HG02763 (cell line): ENCODE measurements around the gene ILDR1.

ENCODE experiments used
- ATAC-seq: cut with Tn5 transposase; IDR thresholded peaks from one replicate; pipeline ENCODE4 v1.9.1; 2021; ENCODE audit warnings: mild to moderate bottlenecking, moderate library complexity; ENCODE audit not compliant: unreplicated experiment

The ILDR1 gene

DNA sequence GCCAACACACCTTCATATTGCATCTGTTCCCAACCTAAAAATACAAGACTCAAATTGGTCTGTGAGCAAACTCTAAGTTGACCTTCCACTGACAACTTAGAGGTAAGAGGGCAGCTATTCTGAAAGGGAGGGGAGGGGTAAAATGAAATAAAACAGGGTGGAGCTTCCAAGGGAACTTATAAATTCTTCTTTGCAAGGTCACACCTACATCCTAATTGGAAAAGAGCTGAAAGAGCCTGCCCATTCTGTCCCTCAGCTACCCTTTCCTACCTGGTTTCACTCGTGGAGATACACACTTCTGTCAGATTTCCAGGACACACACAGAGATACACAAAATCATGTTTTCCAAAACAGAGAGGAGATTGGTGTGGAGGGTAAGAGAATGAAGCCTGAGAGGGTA is 1.0 kb downstream of the ILDR1 start:
- ATAC-seq = no peak

DNA sequence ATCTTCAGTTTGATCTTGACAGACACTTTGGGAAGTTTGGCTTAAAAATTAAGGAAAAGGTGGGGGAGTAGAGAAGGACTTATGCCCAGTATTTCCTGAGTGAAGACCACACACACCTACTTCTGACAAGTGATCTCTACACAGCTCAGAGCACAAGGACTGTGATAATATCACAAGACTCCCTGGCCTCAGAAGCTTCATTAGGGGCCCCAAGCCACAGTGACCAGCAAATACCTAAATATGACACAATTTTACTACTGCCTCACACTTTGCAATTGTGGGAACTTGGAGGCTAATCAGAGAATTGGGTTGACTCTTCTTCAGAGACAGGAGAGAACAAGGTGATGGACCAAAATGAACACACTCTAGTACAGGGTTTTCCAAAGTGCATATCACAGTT is 2.6 kb downstream of the ILDR1 start:
- ATAC-seq = no peak

DNA sequence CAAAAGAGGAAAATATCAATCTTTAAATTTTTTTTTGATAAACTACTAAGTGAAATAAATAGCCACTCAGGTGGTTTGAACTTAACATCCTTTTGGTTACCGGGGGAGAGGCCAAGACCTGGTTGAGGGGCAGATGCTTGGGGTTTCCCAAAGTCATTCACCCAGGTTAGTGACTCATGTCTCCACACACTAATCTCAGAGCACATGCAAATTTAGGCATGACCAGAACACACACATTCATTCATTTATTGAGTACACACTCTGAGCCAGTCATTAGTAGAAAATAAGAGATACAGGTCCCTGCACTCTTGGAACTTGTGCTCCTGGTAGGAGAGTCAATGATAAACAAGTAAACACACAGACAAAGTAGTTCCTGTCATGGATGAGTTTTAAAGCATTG is 7.3 kb downstream of the ILDR1 start:
- ATAC-seq = peak; percentile 87

DNA sequence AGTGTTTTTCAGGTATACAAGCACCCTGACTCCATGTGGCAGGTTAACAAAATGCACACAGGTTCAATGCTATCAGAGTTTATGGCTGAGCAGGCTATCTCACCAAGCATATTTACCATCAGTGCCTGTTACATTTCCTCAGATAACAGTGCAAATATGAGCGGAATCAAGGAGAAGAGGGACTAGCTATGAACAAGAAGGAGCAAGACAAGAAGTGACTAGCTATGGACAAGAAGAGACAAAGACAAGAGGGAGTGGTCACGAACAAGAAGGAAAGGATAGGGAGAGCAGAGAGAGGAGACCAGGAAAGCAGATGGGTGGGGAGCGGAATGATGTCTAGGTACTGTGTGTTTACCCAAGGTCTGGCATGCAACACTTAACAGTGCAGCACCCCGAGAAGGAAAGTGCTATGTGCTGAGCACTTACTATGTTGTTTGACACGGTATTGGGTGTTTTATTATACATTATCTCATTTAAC is 8.6 kb downstream of the ILDR1 start:
- ATAC-seq = no peak

DNA sequence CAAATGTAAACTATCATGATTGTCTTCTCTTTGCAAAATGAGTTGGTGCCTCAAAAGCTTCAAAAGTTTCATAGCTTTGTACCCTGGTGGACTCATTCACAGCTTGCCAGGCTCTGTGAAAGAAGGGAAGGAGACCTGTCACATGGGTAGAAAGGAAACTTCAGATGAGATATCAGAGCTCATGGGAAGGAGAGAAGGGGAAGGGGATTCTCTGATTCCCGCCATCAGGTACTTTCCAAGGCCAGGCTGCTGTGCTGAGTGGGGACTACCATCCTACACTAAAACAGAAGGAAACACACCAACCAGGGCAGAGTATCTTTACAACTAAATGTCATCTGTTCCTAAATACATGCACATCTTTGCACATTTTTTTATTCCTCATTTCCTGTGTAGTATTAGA is 9.2 kb downstream of the ILDR1 start:
- ATAC-seq = no peak

DNA sequence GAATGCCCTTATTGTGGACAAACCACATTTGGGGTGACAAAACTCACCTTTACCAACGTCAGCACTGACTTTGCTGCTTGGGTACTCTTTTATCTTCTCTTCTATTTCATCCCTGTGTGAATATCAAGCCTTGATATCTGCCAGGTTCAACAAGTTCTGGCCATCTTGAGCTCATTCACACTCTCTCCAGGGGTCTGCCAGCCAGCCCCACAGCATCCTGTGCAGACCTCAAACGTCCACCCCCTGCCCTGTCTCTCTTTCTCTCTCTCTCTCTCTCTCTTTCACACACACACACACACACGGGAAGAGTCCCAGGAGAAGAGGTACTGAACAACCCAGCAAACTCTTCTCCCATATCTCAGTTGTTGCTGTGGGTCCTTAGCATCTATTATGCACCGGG is 10.7 kb downstream of the ILDR1 start:
- no peak for ATAC-seq

DNA sequence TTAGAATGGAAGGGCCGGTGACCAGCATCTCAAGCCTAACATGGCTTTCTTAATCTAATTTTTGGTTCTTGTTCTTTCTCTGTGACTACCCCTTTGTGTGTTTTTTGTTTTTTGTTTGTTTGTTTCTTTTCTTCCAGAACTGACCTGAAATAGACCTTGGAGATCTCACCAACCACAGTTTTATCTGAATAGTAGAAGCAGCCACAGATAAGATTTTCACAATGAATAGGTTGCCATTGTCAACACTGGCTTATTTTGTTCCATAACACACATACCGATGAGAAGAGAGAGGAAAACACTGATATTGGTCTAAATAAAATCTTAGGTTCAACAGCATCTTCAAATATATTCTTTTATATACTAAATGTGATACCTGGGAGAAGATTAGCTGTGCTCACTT is 11.5 kb downstream of the ILDR1 start:
- ATAC-seq = no peak

DNA sequence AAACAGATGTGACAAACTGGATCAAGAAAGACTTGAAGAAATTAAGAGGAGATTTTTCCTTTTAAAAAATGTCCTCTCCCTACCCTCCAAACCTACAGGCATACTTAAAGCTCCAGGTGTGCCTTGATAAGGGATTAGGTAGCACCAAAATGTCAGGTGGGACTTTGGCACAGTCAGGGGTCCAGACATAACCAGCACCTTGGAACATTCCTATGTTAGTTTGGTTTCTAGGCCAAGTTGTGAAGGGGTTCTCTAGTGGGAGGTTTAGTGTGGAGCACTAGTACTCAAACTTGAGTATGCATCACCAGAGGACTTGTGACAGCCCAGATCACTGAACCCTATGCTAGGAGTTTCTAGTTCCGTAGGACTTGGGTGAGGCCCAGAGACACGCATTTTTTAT is 13.9 kb downstream of the ILDR1 start:
- ATAC-seq = no peak

DNA sequence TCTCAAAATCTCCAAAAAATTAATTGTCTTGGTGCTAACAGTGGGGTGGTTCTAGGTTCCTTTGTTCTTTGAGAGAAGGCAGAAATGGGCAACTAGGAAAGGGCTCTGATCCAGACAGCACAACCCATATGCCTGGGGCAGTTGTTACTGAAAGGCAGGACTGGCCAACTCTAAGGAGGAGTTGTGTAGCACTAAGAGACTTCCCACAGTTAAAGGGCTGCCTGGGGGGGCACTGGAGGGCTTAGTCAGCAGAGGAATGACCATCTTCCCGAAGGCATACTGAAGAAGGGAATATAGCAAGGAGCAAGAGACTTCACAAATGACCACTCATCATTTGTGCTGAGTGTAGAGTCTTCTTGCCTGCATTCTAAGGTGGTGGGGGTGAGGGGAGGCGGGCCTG is 15.8 kb downstream of the ILDR1 start:
- ATAC-seq = no peak

DNA sequence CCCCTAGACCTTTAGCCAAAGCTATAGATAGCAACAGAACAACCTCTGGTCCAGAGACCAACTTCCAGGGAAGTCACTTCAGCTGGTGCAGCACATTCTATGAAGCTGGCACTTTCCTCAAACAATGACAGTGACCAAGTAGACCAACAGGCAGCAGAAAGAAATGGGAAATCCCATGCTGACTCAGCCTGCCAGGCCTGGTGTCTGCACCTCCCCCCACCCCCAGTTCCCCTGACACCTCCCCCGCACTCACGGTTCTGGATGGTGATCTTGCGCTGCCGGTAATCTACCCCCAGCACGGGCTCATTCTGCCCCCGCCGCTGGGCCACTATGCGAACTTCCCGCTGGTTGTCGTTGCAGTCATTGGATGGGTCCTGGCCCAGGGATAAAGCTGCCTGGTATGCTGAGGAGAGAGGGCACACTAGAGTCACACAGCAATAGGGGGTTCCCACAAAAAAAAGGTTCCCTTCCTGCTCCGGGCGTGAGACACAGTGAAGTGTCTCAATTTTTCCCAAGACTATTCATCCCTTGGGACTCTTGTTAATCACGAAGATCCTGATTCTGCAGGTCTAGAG is 17.0 kb downstream of the ILDR1 start:
- peak; percentile 41 for ATAC-seq

DNA sequence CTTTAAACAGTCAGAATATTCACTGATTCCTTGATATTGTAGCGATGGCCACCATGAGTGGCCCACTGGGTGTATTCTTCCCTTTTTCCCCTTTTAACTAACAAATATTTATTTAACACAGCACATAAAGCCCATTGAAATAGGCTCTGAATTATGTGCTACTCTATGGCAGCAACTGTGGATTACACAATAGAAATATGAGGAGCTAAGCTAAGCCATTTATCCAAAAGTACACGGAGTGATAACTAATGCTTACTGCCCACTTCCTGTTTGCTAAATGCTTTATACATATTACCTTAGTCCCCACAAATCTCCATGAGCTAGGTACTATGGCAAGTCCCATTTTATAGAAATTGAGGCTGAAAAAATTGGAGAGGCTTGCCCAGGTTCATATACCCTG is 17.9 kb downstream of the ILDR1 start:
- no peak for ATAC-seq

DNA sequence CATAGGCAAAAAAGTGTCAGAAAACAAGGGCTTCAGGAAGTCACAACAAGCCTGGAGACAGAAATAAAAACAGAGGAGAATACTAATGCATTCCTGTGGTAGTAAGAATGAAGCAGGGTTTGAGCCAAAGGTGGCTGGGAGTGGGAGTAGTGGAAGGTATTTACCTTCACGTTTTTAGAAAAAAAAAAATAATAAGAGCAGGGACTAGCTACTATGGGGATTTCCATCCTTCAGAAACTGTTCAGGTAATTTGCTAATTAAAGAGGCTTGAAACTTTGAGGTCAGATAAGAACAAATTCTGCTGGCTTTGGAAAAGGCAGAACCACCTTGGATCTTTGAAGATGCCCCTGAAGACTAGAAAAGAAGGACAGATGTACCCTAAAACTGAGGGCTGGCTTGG is 18.4 kb downstream of the ILDR1 start:
- ATAC-seq = no peak

DNA sequence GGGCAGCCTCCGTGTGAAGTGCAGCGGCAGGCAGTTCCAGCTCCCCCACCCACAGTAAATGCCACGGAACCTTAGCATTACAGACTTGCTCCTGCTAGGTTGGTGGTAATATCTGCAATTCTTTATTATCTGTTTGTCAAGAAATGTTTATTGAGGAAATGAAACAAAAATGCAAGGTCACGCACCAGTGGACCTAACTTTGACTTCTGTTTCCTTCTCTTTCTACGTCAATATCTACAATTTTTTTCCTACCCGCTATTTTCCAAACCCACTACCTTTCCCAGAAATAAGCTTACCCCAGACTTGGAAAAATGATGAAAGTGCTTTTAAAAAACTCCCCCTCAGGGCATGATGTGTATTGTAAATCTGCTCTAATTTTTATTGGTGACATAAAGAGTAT is 18.9 kb downstream of the ILDR1 start:
- ATAC-seq = no peak

DNA sequence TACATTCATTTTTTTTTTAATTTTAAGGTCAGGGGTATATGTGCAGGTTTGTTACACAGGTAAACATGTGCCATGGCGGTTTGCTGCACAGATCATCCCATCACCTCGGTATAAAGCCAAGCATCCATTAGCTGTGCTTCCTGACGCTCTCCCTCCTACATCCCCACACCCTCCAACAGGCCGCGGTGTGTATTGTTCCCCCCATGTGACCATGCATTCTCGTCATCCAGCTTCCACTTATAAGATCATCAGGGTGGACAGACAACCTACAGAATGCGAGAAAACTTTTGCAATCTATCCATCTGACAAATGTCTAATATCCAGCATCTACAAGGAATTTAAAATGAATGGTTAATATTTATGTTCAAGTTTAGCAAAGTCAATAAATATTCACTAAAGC is 19.4 kb downstream of the ILDR1 start:
- ATAC-seq = no peak

DNA sequence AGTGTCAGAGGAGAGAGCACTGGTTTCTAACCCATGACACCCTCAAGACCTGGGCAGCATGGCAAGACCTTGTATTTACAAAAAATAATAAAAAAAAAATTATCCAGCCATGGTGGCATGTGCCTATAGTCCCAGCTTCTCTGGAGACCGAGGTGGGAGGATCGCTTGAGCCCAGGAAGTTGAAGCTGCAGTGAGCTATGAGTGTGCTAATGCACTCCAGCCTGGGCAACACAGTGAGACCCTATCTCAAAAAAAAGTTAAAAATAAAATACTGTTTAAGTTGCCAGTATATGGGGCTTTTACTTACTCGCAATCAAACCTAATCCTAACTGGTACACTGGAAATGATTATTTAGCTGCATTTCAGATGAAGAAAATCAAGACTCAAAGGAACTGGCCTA is 20.2 kb downstream of the ILDR1 start:
- ATAC-seq = no peak

DNA sequence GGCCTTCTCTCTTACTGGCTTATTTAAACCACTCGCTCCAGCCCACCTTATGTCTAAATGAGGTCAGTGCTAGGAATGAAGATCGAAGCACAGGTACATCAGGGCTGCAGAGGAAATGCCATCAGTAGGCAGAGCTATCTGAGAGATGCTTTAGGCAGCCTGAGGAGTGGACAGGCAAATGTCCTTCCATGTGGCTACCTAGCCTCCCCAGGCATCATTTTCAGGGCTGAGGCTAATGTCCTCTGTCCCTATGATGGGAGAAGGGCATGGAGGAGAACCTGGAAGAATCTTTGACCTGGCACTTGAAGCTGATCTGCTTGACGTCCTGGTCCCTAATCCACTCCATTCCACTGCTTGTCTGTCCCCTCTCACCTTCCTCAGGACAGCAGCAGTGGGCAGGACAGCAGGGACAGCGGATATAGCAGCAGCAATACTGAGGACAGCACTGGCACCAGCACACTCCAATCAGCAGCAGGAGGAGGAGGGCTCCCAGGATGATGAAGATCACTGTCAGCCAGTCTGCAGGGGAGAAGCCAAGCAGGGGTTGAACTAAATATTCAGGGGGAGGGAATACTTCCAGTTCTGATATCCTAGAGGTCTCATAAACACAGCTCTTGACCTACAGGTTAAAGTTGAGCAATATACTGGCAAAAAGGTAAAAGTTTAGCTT is 21.0 kb downstream of the ILDR1 start:
- no peak for ATAC-seq

DNA sequence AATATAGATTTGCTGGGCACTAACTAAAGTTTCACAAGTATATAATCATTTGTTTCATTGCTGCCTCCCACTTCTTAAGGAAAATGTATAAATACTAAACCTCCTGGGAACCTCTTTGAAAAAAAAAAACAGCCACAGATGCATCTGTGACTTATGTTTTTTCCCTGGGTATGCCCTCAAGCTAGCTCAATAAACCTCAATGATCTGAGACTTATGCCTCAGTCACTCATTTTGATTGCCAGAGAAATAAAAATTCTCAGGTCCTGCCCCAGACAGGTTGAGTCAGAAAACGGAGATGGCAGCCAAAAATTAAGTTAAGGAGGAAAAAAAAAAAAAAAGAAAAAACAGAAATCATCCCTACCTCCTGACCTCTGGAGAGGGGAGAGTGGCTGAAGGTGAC is 22.1 kb downstream of the ILDR1 start:
- no peak for ATAC-seq

DNA sequence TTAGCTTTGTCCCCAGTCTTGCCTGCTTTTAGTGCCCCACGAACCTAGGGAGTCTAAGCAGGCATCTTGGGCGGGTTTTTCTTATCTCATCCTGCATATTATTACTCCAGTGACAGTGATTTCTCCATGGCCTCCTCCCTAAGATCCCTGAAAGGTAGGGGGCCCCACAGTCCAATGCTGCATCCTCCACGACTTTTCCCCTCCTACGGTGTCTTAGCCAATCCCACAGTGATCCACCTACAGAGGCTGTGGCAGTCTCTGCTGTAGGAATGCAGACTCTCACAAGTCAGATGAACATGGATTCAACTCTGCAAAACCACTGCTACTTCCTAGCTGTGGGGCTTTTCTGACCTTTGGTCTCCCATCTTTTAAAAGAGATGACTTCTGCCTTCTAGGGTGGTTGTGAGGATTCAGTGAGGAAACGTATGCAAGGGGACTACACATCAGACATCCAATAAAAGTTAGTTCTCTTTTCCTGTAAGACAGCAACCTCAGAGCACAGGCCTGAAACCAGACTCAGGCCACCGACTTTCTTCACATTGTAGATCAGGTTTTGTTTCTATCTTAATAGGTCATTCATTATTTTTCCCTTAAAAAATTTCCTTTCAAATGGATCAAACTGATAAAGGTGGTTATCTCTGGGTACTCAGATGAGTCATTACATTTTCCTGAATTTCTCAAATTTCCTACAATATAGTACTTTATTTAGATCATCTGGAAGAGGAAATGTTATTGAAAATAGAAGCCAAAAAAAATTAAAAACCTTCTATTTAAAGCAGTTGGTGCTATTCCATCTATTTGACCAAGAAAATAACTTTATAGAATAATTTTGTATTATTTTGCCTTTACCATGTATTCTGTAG is 23.2 kb downstream of the ILDR1 start:
- ATAC-seq = no peak

DNA sequence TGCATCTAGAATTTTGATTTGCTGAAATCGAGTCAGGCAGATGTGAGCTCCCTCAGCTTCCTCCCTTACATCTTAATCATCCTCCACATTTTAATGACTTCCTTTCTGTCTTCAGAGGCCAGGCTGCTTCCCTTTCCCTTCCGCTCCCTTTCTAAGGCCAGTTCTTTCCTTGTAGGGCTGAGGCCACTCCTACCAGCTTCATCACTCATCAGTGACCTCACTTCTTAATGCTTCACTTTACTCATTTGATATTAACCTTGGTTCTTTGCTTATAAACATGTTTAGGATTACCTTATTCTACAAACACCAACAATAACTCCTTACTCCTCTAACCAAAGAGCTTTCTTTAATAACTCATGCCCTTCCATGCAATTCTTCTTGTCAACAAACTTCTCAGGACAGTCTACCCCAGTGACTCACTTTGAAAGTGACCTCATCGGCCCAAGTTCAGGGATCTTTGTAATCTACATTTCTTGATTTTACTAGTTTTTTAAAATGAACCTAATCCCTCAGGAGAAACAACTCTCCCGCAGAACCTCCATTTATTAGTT is 23.9 kb downstream of the ILDR1 start:
- ATAC-seq = no peak

DNA sequence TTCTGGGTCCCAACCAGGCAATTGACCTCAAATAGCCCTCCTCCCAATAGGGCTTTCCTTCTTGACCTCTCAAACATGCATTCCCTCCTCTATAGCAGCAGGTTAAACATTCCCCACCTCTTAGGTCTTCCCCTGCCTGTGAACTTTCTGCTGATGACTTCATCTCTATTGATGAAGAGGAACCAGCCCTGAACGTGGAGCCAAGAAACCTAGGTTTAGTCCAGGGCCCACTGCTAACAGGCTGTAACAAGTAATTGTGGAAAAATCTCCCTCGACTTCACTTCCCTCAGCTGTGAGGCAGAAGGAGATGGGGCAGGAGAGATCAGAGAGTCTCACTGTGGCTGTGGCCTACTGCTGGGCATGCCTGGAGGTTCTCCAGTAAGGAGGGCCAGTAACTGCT is 24.7 kb downstream of the ILDR1 start:
- ATAC-seq = no peak

DNA sequence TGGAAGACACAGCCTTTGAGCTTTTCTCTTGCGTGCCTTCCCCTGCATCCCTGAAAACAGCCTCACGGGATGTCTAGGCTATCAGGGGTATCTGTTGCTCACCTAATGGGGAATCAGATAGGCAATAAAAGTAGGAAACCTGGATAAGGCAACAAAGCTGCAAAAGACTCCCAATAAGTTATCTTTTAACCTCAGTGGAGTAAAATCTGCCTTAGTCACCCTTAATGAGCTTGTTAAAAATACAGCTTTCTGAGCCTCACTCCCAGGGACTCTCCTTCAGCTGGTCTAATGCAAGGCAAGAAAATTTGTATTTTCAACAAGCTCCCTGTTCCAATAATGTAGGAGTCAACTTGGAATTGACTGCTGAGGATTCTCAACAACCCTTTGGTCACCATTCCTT is 25.6 kb downstream of the ILDR1 start:
- no peak for ATAC-seq
